ENCODE measurements around the gene STAM2. TPM values are rescaled to one million over a fixed set of nuclear protein-coding genes. Genes with fewer than 3 reads are reported as not detected.

Gene STAM2
- total RNA-seq, 1 experiment from 2014 or later = 16.0 TPM

DNA sequence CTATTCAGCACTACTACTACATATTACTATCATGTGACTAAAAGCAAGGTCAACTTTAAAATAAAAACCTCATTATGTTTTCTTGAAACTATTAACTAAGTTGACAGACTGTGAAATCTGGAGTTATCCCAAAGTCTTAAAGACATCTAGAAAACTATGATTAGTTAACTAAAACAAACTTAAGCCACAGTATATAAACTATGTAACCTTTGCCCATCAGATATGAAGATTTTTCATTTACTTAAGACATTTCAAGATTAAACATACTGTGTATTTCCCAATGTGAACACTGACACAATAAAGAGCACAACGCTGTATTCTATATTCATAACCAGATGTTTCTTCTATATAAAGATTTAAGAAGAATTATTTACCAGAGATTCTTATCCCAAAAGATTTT, 43.3 kb downstream of the STAM2 start:
- no peaks in the 10 kb centered on the region for H3K36me3 ChIP-seq (ENCODE audit: low read depth)
- no peak overlapping the region for H3K4me3 ChIP-seq
- no peak overlapping the region for H3K4me2 ChIP-seq
- TF ChIP-seq, protein P1, sequence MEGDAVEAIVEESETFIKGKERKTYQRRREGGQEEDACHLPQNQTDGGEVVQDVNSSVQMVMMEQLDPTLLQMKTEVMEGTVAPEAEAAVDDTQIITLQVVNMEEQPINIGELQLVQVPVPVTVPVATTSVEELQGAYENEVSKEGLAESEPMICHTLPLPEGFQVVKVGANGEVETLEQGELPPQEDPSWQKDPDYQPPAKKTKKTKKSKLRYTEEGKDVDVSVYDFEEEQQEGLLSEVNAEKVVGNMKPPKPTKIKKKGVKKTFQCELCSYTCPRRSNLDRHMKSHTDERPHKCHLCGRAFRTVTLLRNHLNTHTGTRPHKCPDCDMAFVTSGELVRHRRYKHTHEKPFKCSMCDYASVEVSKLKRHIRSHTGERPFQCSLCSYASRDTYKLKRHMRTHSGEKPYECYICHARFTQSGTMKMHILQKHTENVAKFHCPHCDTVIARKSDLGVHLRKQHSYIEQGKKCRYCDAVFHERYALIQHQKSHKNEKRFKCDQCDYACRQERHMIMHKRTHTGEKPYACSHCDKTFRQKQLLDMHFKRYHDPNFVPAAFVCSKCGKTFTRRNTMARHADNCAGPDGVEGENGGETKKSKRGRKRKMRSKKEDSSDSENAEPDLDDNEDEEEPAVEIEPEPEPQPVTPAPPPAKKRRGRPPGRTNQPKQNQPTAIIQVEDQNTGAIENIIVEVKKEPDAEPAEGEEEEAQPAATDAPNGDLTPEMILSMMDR (conservative IDR thresholded peaks at IDR 0.05) = no peak
- no peak for TF ChIP-seq EZH2 (IDR thresholded peaks at IDR 0.05; ENCODE audit: low read depth)
- BruUV-seq (replicated peaks) = no TSS peak
- H3K4me1 ChIP-seq (replicated peaks; ENCODE audit: insufficient read depth) = no peaks in the 10 kb centered on the region
- intact Hi-C loops (cut with micrococcal nuclease; ENCODE audit: unreplicated experiment) = no loop called here
- no peaks in the 10 kb centered on the region; the same call in 1 of the 2 replicates for H3F3A ChIP-seq (ENCODE audit: insufficient read depth, low read depth)
- no peak overlapping the region for H3K27ac ChIP-seq
- H3K9me3 ChIP-seq (ENCODE audit: insufficient read depth, low read depth) = no peaks in the 10 kb centered on the region
- no peaks in the 10 kb centered on the region for H4K20me1 ChIP-seq (ENCODE audit: insufficient read depth)
- ChIA-PET POLR2A (ENCODE audit: unreplicated experiment) (no interaction called here), CTCF (no interaction called here)
- no peaks in the 10 kb centered on the region for H3K79me2 ChIP-seq (ENCODE audit: low read depth)
- H3K9me2 ChIP-seq (ENCODE audit: insufficient read depth) = no peaks in the 10 kb centered on the region
- H2AFZ ChIP-seq = no peak overlapping the region
- DNase-seq = no peak
- H3K27me3 ChIP-seq (ENCODE audit: insufficient read depth, low read depth) = no peaks in the 10 kb centered on the region

DNA sequence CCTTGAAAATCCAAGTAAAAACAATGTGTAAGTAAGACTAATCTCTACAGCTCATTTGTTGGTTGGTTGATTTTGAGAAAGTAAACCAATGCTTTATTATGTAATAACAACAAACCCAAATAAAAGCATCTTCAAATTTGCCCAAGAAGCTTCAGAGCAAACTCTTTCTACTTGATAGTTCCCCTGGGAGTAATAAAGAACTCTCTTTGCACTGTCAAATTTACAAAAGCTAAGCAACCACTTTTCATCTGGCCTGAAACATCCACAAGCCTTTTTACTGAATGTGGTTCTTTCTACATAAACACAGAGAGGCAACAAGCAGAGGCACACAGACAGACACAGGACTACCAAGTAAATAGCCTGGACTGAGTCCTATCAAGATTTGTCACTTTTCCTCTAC, 47.9 kb downstream of the STAM2 start:
- no peak overlapping the region for H2AFZ ChIP-seq
- no peak for DNase-seq
- BruUV-seq (replicated peaks) = no TSS peak
- TF ChIP-seq, protein P1 (conservative IDR thresholded peaks at IDR 0.05) = no peak
- TF ChIP-seq EZH2 (IDR thresholded peaks at IDR 0.05; ENCODE audit: low read depth) = no peak
- H3K79me2 ChIP-seq (ENCODE audit: low read depth) = no peaks in the 10 kb centered on the region
- intact Hi-C loops (cut with micrococcal nuclease; ENCODE audit: unreplicated experiment) = no loop called here
- no peaks in the 10 kb centered on the region for H3K4me1 ChIP-seq (replicated peaks; ENCODE audit: insufficient read depth)
- ChIA-PET CTCF (no interaction called here), POLR2A (ENCODE audit: unreplicated experiment) (no interaction called here)
- no peak overlapping the region for H3K27ac ChIP-seq
- no peaks in the 10 kb centered on the region for H3K27me3 ChIP-seq (ENCODE audit: insufficient read depth, low read depth)
- H4K20me1 ChIP-seq (ENCODE audit: insufficient read depth) = no peaks in the 10 kb centered on the region
- H3F3A ChIP-seq (ENCODE audit: insufficient read depth, low read depth) = no peaks in the 10 kb centered on the region
- H3K9me3 ChIP-seq (ENCODE audit: insufficient read depth, low read depth) = no peaks in the 10 kb centered on the region
- no peaks in the 10 kb centered on the region for H3K9me2 ChIP-seq (ENCODE audit: insufficient read depth)
- H3K36me3 ChIP-seq (ENCODE audit: low read depth) = no peaks in the 10 kb centered on the region
- no peak overlapping the region for H3K4me3 ChIP-seq
- no peak overlapping the region for H3K4me2 ChIP-seq

DNA sequence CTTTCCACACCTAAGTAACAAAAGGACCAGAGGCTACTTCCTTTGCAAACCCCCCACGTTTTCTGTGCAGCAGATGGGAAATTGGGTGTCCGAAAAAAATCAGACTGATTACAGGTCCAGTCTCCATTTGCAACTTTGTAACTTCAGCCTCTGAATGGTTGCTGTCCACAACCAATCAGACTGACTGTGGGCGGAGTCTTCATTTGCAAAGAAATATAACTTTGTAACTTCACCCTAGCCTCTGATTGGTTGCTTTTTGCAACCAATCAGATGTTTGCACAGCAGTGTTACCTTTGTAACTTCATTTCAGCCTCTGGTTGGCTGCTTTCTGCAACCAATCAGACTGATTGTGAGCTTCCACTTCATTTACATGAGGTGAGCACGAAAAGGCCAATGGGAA, 48.9 kb downstream of the STAM2 start:
- intact Hi-C loops (cut with micrococcal nuclease; ENCODE audit: unreplicated experiment) = no loop called here
- Histone ChIP-seq H3K9me2 (ENCODE audit: insufficient read depth) (no peaks in the 10 kb centered on the region), H3K4me3 (no peak overlapping the region), H3K4me1 (replicated peaks; ENCODE audit: insufficient read depth) (no peaks in the 10 kb centered on the region), H3K9me3 (ENCODE audit: insufficient read depth, low read depth) (no peaks in the 10 kb centered on the region), H3K27me3 (ENCODE audit: insufficient read depth, low read depth) (no peaks in the 10 kb centered on the region), H3K4me2 (no peak overlapping the region), H4K20me1 (ENCODE audit: insufficient read depth) (no peaks in the 10 kb centered on the region), H3F3A (ENCODE audit: insufficient read depth, low read depth) (no peaks in the 10 kb centered on the region), H2AFZ (no peak overlapping the region), H3K36me3 (ENCODE audit: low read depth) (no peaks in the 10 kb centered on the region), H3K27ac (no peak overlapping the region), H3K79me2 (ENCODE audit: low read depth) (no peaks in the 10 kb centered on the region)
- POLR2A ChIA-PET (ENCODE audit: unreplicated experiment) = interaction anchor here (0.7 kb wide), 1 partner anchor 80 kb away, joined by 4 read pairs; no protein-coding TSS in a partner anchor
- no TSS peak for BruUV-seq (replicated peaks)
- DNase-seq = no peak
- TF ChIP-seq, protein P1 (conservative IDR thresholded peaks at IDR 0.05) = no peak
- no peak for TF ChIP-seq EZH2 (IDR thresholded peaks at IDR 0.05; ENCODE audit: low read depth)
- CTCF ChIA-PET = interaction anchor here (0.6 kb wide), 1 partner anchor 11 kb away, joined by 7 read pairs; no protein-coding TSS in a partner anchor
